Right lung (tissue), 5 donors: Measurements from ENCODE around the gene SLC25A24. TPM values are rescaled to one million over a fixed set of nuclear protein-coding genes. Genes with fewer than 3 reads are reported as not detected.
"Not testable (repeated sequence)": the region's sequence is repeated elsewhere in the genome, so short reads cannot be mapped to it uniquely, and the experiment has no call there.

Experiments used
- DNase-seq, 2 donors: peaks; one replicate each; pipeline ENCODE4 v3.0.0-alpha.2; 2013
- polyA plus RNA-seq, 5 donors: library from polyadenylated mRNA; unstranded; fragments of 120-200 nt; gene quantifications; one replicate each; pipeline versions ENCODE4 v1.2.1 to v1.2.3, GENCODE V29; 2013; ENCODE audit warnings: inconsistent platforms in 1 of 5, low replicate concordance in 1 of 5; ENCODE audit not compliant: insufficient read length in 5 of 5, insufficient read depth in 1 of 5

Gene SLC25A24
- polyA plus RNA-seq, 5 donors = 61.5 to 86.5 (median 70.8) TPM

DNA sequence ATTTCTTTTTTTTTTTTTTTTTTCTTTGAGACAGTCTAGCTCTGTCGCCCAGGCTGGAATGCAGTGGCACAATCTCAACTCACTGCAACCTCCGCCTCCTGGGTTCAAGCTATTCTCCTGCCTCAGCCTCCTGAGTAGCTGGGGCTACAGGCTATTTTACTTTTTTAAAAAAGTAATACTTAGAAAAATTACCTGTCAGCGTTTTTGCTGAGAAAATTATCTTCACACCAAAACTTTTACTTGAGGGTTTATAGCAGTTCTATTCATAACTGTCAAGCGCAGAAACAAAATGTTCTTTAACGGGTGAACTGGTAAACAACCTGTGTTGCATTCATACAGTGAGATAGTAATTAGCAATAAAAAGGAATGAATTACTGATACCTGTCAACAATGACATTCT, 1.5 kb upstream of the SLC25A24 start:
- DNase-seq = no peak

DNA sequence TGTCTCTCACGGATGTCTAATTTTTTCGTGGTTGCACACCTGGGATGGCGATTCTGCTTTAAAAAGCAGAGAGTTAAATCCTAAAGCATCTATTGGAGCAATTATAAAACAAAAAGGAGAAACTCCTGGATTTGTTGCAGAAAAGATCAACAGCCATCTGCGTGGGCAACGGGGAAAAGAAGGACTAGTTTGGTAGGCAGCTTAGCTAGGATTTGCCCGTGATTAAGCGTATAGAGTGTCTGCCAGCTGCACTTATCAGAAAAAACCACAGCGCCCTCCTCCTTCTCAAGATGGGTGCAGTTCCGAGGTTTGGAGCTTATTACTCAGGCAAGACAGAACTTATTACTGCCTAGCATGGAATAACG, 526 bp upstream of the SLC25A24 start:
- DNase-seq = no peak

DNA sequence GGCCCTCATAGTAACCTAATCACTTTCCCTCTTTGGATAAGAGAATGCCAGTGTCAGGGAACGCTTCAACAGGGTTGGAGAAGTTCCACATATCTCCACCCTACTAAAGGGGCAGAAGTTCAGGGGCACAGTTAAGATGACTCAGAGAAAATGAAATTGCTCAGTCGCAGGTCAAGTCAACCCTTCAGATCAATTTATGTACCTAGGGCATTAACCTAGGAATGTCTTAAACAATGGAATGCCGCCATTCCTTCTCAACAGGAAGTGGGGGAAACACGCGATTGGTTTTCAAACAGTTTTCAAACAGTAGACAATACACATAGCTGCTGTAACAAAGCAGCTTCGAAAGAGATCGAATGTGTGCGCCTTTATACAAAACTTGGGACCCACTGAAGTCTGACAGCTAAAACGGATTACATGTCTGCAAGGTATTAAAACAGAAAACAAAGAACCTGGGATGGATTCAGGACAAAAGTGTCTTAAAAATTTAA, 897 bp downstream of the SLC25A24 start:
- peak; percentile 45 to 58 for DNase-seq

DNA sequence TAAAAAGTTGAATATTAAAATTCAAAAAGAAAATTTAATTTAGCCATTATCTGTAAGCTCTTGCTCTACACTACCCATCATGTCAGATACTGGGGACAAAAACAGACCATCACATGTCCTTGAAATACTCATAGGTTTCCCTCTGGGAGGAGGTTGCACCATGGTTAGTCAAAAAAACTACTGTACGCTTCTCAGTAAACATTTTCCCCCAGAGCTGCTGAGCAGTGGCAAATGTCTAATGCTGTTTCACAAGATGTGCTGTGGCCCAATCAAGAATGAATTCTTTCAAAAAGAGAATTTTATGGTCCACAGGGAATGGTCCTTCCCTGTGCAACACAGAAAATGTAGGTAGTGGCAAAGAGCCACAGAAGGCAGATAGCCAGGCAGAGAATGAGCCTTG, 6.1 kb downstream of the SLC25A24 start:
- no peak for DNase-seq

- no peak for DNase-seq
Measured at GRCh38 chr1:108193333-108193732, 6.8 kb downstream of the SLC25A24 start.

DNA sequence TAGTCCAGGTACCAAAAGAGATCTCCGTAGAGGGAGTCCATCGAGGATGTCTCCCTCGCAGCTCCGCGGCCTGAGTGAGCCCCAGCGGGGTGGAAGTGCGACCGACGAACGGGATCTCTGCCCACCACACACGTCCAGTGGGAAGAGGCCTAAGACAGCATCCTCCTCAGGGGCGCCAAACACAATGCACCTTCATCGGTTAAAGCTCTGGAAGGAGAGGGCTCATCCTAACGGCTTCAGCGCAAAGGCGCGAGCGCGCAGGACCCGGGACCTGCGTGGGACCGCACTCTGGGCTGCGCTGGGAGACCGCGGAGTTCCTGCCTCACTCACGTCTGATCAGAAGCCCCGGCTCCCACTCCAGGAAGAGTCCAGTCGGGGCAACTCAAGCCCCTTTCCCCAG, 7.6 kb downstream of the SLC25A24 start:
- DNase-seq = no peak

DNA sequence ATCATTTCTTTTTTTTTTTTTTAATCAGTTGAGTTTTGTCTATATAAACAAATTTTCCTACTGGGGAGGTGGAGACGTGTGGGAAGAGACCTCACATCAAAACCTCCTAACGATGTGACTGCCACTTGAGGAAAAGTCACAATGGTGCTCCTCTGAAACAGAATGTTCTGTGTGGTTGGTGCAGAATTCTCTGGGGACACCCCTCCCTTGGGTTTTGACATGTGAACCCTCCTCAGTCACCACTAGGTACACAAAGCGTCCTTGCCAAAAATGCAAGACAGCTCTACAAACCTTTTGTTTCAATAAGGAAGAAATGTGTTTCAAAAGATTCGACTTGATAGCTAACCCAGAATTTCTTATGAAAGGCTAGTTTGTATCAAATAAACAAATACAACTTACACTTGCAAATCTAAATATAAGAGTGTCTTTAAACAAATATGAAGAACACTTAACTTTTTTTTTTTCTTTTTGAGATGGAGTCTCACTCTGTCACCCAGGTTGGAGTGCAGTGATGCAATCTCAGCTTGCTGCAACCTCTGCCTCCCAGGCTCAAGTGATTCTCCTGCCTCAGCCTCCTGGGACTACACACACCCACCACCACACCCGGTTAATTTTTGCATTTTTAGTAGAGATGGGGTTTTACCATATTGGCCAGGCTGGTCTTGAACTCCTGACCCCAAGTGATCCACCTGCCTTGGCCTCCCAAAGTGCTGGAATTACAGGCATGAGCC, 9.3 kb downstream of the SLC25A24 start:
- no peak for DNase-seq

DNA sequence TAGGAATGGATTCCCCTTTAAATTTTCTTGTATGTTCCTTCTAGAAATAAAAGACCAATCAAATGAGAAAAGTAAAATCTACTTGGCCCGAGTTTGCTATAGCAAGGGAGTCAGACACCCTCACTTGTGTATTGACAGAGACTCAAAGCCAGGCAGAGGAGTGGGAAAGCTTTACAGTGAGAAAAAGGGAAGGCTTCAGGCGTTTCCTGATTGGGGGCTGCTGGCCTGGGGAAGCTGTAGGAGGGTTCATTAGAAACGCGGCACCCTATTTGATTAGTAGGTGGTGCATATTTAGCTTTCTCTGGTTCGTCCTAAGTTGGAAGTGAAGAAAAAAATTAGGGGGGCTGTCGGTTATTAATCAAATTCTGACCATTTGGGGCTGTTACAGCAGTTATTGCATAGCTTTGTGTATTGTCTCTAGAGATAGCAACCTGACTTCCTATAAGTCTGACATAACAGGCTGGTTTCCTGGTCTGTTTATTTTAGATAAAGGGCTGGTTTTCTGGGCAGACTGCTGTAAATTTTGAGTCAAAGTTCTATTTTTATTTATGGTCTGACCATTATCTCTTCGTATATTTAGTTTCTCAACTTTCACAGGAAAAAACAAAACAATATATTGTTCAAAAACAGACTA, 10.0 kb downstream of the SLC25A24 start:
- no peak for DNase-seq

DNA sequence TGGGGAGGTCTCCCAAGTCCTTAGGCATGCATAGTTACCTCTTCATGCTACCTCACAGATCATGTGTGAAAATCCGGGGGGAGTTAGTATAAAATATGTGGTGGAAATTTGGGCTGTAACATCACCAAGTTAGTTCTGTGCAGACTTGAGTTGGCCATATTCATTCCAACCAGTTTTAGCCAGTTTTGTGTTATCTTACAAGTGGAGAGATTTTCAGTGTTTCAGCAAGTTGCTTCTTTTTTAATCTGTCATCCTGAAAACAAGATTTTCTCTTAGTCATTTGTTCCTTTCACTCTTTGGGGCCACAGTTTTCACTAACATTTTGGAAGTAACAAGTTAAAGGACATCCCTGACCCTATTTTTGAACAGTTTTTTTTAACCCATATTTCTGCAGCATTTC, 11.3 kb downstream of the SLC25A24 start:
- no peak for DNase-seq

DNA sequence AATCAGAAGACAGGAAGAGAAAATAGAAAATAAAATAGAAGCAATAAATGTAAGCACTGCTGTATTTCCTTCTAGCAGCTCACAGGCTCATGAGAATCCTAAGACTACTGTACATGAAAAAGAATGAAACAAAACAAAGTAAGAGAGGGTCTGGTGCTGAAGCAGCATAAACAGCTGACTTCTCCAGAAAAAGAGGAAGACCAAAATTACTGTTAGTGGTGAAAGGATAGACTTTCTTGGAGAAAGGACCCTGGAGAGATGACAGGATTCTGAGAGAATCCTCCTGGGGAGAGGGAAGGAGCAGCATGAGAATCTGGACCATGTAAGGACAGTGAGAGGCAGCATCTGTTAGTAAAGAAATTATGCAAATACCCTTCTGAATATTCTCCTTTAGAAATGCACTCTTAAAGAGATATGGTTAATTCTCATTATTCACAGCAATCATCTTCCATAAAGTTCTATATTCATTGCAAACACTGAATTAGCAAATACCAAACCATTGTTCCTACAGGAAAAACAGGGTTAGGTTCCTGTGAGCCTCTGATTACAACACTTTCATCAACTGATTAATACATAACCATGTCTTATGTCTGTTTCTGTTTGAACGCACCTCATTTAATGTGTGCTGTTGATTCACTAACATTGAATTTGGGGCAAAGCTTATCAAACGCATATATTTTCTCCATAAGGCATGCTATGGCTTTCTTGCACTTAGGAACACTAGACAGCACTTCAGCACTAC, 17.0 kb downstream of the SLC25A24 start:
- DNase-seq = no peak

DNA sequence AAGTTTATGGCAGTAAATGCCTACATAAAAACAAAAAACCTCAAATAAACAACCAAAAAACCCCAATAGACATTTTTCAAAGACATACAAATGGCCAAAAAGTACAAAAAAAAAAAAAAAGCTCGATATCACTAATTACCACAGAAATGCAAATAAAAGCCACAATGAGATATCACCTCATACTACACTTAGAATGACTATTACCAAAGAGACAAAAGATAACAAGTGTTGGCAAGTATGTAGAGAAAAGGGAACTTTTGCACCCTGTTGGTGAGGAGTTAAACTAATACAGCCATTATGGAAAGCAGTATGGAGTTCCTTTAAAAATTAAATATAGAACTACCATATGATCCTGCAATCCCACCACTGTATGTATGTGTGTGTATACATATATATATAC, 21.1 kb downstream of the SLC25A24 start:
- DNase-seq = no peak

DNA sequence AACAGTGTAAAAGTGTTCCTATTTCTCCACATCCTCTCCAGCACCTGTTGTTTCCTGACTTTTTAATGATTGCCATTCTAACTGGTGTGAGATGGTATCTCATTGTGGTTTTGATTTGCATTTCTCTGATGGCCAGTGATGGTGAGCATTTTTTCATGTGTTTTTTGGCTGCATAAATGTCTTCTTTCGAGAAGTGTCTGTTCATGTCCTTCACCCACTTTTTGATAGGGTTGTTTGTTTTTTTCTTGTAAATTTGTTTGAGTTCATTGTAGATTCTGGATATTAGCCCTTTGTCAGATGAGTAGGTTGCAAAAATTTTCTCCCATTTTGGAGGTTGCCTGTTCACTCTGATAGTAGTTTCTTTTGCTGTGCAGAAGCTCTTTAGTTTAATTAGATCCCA, 37.7 kb downstream of the SLC25A24 start:
- DNase-seq = not testable (repeated sequence)

DNA sequence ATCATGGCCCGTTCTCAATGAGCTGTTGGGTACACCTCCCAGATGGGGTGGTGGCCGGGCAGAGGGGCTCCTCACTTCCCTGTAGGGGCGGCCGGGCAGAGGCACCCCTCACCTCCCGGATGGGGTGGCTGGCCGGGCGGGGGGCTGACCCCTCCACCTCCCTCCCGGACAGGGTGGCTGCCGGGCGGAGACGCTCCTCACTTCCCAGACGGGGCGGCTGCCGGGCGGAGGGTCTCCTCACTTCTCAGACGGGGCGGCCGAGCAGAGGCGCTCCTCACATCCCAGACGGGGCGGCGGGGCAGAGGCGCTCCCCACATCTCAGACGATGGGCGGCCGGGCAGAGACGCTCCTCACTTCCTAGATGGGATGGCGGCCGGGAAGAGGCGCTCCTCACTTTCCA, 40.2 kb downstream of the SLC25A24 start:
- DNase-seq = not testable (repeated sequence)

- DNase-seq = no peak
Measured at GRCh38 chr1:108158893-108159453, 41.2 kb downstream of the SLC25A24 start.

GRCh38 chr1:108154314-108154713, 45.8 kb downstream of the SLC25A24 start:
- no peak for DNase-seq

GRCh38 chr1:108152782-108153222, 47.3 kb downstream of the SLC25A24 start:
- no peak for DNase-seq

GRCh38 chr1:108151548-108151947, 48.6 kb downstream of the SLC25A24 start:
- no peak for DNase-seq

GRCh38 chr1:108149796-108150467, 50.2 kb downstream of the SLC25A24 start:
- no peak for DNase-seq

GRCh38 chr1:108144569-108144968, 55.6 kb downstream of the SLC25A24 start:
- not testable (repeated sequence) for DNase-seq

DNA sequence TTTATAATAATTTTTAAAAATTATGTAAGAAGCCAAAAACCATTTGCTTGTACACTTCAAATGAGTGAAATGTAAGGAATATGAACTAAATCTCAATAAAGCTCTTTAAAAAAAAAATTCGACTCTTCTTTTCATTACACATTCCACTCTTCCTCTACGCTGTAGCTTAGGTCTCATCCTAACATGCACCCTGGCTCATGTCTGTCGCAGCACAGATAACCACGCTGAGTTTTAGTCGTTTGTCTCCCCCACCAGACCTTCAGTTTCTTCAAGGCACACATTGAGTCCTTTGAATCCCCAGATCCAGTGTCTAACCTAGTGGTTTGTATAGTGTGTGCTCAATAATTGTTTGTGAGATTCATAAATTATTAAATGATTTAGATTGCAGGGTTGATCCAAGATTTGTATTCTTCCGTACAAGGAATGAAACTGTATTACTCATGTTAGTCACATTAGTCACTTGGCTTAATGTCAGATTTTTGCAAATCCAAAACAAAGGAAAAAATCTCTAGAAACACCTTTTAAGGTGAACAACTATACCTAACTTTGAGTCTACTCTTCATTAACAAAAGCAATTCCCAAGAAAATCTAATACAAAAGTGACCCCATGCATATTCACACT, 57.3 kb downstream of the SLC25A24 start:
- no peak for DNase-seq

- no peak for DNase-seq
Measured at GRCh38 chr1:108142258-108142657, 57.9 kb downstream of the SLC25A24 start.
